Immature natural killer cell (primary cell): Measurements from ENCODE around the gene CPTP. TPM values are rescaled to one million over a fixed set of nuclear protein-coding genes. Genes with fewer than 3 reads are reported as not detected.

ENCODE experiments used
- DNase-seq, 3 donors: peaks; one replicate each; pipeline ENCODE4 v3.0.0; 2022; ENCODE audit warnings: mixed read lengths in 1 of 3
- H3K27ac Mint-ChIP-seq, 6 donors: one replicate each; pipeline ENCODE4 v1.8.0; 2020; ENCODE audit warnings: mixed read lengths in 6 of 6, mild to moderate bottlenecking in 5 of 6, inconsistent platforms in 4 of 6, moderate library complexity in 3 of 6
- H3K27me3 Mint-ChIP-seq, 3 donors: one replicate each; pipeline ENCODE4 v1.8.0; 2020 to 2021; ENCODE audit warnings: low read depth in 3 of 3, mild to moderate bottlenecking in 3 of 3, mixed read lengths in 3 of 3, moderate library complexity in 3 of 3, inconsistent platforms in 1 of 3
- H3K36me3 Mint-ChIP-seq, 3 donors: one replicate each; pipeline ENCODE4 v1.8.0; 2020; ENCODE audit warnings: mixed read lengths in 3 of 3, inconsistent platforms in 2 of 3, mild to moderate bottlenecking in 2 of 3
- H3K4me1 Mint-ChIP-seq, 2 donors: one replicate each; pipeline ENCODE4 v1.8.0; 2020; ENCODE audit warnings: inconsistent platforms in 2 of 2, mild to moderate bottlenecking in 2 of 2, mixed read lengths in 2 of 2, moderate library complexity in 1 of 2
- H3K4me3 Mint-ChIP-seq, 5 donors: one replicate each; pipeline ENCODE4 v1.8.0; 2020; ENCODE audit warnings: mild to moderate bottlenecking in 5 of 5, mixed read lengths in 5 of 5, inconsistent platforms in 3 of 5, moderate library complexity in 3 of 5
- H3K9me3 Mint-ChIP-seq, 6 donors: one replicate each; pipeline ENCODE4 v1.8.0; 2020; ENCODE audit warnings: mild to moderate bottlenecking in 6 of 6, mixed read lengths in 6 of 6, inconsistent platforms in 4 of 6, moderate library complexity in 3 of 6
- polyA plus RNA-seq, 3 donors: library from polyadenylated mRNA; unstranded; fragments of 300-500 nt; fragmentation: Illumina TruSeq; gene quantifications; one replicate each; pipeline ENCODE4 v1.2.3, GENCODE V29; 2021

The CPTP gene
- polyA plus RNA-seq, 3 donors from 2014 or later, result 9.2 to 23.7 (median 10.5) TPM

DNA sequence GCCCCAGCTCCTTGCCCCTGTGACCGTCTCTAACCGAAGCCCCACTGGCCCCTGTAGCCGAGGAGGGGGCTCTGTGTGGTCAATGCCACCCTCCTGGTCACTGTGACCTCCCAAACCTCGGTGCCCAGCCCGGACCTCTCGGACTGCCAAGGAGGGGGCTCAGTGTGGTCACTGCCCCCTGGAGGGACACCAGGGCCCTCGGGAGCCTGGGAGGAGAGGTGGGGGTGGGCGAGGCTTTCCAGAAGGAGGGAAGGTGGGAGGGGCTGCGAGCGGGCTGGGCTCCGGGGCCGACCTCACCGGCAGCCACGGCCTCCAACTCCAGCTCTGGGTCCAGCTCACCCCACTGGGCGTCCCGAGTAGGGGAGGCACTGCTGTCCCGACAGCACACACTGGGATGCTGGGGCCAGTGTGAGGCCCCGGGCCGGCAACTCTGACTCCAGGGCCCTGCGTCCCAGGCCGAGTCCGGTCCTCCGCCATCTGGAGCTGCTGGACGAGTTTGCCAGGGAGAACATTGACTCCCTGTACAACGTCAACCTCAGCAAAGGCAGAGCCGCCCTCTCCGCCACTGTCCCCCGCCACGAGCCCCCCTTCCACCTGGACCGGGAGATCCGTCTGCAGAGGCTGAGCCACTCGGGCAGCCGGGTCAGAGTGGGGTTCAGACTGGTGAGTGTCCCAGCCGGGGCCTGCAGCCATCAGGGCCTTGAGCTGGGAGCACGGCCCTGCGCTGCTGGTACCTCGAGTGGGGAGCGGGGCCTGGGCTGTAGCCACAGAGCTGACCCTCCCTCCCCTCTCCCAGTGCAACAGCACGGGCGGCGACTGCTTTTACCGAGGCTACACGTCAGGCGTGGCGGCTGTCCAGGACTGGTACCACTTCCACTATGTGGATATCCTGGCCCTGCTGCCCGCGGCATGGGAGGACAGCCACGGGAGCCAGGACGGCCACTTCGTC, 38.0 kb upstream of the CPTP start:
- Mint-ChIP-seq H3K9me3 (no peaks in the 10 kb centered on the region), H3K27me3 (peaks cover 0 to 2% (median 0%) of the 10 kb centered on the region in 3 donors), H3K27ac (no peak overlapping the region), H3K36me3 (no peaks in the 10 kb centered on the region), H3K4me1 (no peaks in the 10 kb centered on the region), H3K4me3 (no peak overlapping the region)
- no peak for DNase-seq

DNA sequence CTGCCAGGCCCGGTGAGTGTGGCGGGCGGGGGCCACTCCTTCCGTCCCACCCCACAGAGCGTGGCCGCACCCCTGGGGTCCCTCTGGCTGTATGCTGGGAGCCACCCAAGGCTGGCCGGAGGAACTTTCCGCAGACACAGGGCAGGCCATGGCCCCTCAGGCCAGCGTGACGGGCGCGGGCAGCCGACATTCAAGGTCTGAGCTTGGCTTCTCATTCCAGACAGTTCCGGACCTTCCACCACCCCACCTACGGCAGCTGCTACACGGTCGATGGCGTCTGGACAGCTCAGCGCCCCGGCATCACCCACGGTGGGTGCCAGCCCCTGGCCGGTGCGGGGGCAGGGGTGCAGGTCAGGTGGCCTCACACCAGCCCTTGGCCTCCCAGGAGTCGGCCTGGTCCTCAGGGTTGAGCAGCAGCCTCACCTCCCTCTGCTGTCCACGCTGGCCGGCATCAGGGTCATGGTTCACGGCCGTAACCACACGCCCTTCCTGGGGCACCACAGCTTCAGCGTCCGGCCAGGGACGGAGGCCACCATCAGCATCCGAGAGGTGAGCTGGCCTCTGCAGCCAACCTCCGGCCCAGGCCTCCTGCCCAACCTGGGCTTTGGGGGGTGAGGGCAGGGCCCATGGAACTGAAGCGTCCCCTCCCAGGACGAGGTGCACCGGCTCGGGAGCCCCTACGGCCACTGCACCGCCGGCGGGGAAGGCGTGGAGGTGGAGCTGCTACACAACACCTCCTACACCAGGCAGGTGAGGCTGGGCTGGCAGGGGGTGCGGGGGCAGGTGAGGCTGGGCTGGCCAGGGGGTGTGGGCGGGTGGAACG, 37.1 kb upstream of the CPTP start:
- Mint-ChIP-seq H3K4me3 (no peak overlapping the region), H3K27me3 (peaks cover 0 to 2% (median 0%) of the 10 kb centered on the region in 3 donors), H3K27ac (no peak overlapping the region), H3K36me3 (no peaks in the 10 kb centered on the region), H3K4me1 (no peaks in the 10 kb centered on the region), H3K9me3 (no peaks in the 10 kb centered on the region)
- DNase-seq, result no peak

DNA sequence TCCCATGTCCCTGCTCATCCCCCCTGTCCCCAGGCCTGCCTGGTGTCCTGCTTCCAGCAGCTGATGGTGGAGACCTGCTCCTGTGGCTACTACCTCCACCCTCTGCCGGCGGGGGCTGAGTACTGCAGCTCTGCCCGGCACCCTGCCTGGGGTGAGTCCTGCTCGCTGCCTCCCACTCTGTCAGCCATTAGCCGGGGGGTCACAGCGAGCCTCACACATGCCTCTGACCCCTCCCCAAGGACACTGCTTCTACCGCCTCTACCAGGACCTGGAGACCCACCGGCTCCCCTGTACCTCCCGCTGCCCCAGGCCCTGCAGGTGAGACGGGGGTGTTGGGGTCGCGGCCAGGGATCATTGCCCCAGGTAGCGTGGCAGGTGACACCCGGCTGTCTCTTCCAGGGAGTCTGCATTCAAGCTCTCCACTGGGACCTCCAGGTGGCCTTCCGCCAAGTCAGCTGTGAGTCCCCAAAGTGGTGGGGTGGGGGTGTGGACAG, 34.3 kb upstream of the CPTP start:
- Mint-ChIP-seq H3K36me3 (no peaks in the 10 kb centered on the region), H3K4me1 (no peaks in the 10 kb centered on the region), H3K4me3 (no peak overlapping the region), H3K27ac (no peak overlapping the region), H3K9me3 (no peaks in the 10 kb centered on the region), H3K27me3 (peaks cover 0 to 2% (median 0%) of the 10 kb centered on the region in 3 donors)
- peak in 2 of 3 donors; percentile 48 to 54 for DNase-seq

DNA sequence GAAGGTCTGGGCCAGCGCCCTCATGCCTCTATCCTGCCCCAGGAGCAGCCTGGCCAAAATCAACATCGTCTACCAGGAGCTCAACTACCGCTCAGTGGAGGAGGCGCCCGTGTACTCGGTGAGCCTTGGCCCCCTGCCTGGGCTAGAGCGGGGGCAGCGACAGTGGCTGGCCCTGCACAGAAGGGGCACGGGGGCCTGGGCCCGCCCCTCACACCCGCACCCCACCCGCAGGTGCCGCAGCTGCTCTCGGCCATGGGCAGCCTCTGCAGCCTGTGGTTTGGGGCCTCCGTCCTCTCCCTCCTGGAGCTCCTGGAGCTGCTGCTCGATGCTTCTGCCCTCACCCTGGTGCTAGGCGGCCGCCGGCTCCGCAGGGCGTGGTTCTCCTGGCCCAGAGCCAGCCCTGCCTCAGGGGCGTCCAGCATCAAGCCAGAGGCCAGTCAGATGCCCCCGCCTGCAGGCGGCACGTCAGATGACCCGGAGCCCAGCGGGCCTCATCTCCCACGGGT, 33.5 kb upstream of the CPTP start:
- Mint-ChIP-seq H3K4me3 (no peak overlapping the region), H3K9me3 (no peaks in the 10 kb centered on the region), H3K36me3 (no peaks in the 10 kb centered on the region), H3K27me3 (no peaks in the 10 kb centered on the region), H3K4me1 (no peaks in the 10 kb centered on the region), H3K27ac (no peak overlapping the region)
- DNase-seq, result no peak

DNA sequence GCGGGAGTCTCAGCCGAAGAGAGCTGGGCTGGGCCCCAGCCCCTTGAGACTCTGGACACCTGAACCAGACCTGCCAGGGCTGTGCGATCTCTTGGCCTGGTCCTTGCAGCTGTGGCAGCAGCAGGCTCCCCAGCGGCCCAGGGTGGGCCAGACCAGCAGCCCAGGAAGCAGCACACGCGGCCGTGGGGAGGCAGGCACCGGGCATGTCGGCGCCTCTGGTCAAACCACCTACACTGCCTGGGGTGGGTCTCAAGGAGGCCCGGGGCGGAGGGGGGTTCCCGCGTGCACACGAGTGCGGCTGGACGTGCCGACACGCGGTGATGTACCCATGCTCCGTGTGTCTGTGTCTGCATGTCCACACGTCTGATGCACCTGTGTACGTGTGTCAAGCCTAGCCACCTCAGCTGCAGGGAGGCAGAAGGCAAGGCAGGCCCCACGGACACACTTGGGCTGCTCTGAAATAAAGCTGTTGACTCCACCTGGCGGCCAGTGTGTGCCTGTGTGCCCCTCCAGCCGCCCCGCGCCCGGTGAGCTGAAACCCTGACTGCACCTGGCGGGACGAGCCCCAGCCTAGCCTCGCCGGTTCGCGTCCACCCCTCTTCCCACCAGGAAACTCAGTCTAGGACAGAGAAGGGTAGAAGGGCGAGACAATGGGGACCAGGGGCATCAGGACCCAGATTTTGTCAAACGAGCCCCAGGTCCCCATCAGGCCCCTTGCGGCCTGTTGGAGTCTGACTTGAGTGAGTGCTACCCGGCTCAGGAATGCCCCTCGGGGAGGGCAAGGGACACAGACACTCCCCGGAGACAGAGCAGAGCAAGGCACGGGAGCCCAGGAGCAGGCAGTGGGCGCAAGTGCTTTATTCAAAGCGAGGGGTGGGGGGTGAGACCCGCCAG, 32.8 kb upstream of the CPTP start:
- Mint-ChIP-seq H3K9me3 (no peaks in the 10 kb centered on the region), H3K27ac (no peak overlapping the region), H3K4me3 (no peak overlapping the region), H3K36me3 (no peaks in the 10 kb centered on the region), H3K4me1 (no peaks in the 10 kb centered on the region), H3K27me3 (no peaks in the 10 kb centered on the region)
- peak; percentile 38 to 53 (median 48) for DNase-seq

DNA sequence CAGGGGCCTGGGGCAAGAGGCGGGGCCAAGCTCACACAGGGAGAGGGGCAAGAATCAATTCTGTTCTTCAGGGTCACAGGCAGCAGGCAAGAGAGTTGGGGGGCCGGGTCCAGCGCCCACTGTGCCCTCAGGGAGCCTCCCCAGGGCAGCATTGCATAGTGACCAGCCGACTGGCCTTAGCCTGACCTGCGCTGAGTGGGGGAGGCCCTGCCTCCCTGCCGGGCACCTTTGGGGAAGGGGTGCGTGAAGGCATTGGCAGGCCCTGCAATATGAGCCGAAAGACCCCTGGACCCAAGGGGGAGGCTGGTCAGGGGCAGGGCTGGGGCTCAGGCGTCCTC, 32.2 kb upstream of the CPTP start:
- Mint-ChIP-seq H3K27me3 (no peaks in the 10 kb centered on the region), H3K4me3 (no peak overlapping the region), H3K4me1 (no peaks in the 10 kb centered on the region), H3K27ac (no peak overlapping the region), H3K9me3 (no peaks in the 10 kb centered on the region), H3K36me3 (no peaks in the 10 kb centered on the region)
- no peak for DNase-seq

DNA sequence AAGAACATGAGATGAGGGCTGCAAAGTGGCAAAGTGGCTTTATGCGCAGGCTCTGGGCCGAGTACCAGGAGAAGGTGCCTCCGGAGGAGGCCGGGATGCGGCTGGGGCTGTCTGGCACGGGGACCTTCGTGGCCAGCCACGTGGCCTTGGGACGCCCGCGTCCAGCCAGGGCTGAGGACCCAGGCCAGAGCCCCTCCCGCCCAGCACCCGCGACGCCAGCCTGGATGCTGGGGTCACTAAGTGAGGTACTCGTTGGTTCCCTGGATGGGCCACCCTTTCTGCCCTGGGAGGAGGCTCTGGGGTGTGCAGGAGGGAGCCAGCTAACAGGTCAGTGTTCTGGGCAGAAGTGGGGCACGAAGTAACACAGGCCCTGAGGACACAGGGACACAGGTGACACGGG, 31.8 kb upstream of the CPTP start:
- Mint-ChIP-seq H3K4me3 (no peak overlapping the region), H3K27ac (no peak overlapping the region), H3K4me1 (no peaks in the 10 kb centered on the region), H3K27me3 (no peaks in the 10 kb centered on the region), H3K9me3 (no peaks in the 10 kb centered on the region), H3K36me3 (no peaks in the 10 kb centered on the region)
- no peak for DNase-seq

DNA sequence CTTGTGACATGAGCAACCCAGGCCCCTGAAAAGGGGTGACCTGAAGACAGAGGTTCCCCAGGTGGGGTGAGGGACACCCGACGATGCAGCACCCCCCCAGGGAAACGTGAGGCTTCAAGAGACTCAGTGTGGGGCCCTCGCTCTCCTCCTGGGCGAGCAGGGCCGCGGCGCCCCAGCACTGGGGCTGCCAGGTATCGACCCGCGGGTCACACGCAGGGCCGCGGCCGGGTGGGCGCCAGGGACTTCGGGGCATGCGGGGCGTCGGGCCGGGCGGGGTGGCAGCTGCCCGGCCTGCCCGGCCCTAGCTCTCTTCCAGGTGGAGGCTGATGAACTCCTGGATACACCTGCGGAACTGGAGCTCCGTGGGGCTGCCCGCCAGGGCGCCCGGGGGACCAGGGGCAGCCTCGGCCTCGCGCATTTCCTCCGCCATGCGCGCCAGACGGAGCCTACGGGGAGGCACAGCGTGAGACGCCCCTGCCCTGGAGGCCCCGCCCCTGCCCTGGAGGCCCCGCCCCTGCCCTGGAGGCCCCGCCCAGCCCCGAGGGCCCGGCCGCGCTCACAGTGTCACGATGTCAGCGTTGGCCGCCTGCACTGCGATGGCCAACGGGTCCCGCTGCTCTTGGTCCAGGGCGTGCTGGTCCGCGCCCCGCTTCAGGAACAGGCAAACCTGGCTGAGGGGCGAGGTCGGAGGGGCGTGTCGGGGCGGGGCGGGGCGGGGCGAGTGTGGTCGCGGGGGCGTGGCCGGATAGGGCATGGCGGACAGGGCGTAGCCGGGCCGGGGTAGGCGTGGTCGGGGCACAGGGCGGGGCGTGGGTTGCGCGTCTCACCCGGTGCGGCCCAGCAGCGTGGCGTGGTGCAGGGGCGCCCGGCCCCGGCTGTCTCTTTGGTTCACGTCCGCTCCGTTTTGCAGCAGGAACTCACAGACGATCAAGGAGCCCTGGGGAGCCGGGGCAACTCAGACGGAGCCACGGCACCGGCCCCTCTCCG, 31.0 kb upstream of the CPTP start:
- H3K36me3 Mint-ChIP-seq, result no peaks in the 10 kb centered on the region
- no peak overlapping the region for H3K4me3 Mint-ChIP-seq
- no peaks in the 10 kb centered on the region for H3K4me1 Mint-ChIP-seq
- no peak overlapping the region for H3K27ac Mint-ChIP-seq
- H3K27me3 Mint-ChIP-seq, result no peaks in the 10 kb centered on the region
- no peaks in the 10 kb centered on the region for H3K9me3 Mint-ChIP-seq
- DNase-seq, result no peak

DNA sequence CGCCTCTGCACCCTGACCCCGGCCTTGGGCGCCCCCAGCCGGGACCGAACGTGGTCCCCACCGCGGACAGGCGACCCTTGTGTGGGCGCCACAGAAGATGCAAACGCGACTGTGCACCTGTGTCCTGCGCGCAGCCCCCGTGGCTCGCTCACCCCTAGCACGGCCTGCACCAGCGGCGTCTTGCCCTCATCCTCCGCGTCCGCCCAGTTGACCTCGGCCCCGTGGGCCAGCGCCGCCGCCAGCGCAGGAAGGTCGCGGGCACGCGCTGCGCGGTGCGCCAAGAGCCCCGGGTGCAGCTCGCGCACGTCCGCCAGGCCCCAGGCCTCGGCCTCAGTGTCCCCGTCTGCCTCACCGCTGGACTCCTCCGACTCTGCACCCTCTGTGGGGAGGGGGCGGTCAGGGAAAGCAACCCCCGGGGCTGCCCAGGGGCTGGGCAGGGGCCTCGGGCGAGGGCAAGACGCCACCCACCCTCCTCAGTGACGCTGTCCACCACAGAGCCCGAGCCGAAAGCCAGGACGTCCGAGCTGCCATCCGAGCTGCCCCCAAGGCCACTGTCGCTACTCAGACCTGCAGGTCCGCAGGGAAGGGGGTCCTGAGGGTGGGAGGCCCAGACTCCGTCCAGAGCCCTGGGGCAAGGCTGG, 30.2 kb upstream of the CPTP start:
- DNase-seq, result no peak
- H3K9me3 Mint-ChIP-seq, result no peaks in the 10 kb centered on the region
- no peak overlapping the region for H3K4me3 Mint-ChIP-seq
- H3K36me3 Mint-ChIP-seq, result no peaks in the 10 kb centered on the region
- no peaks in the 10 kb centered on the region for H3K27me3 Mint-ChIP-seq
- no peaks in the 10 kb centered on the region for H3K4me1 Mint-ChIP-seq
- no peak overlapping the region for H3K27ac Mint-ChIP-seq

DNA sequence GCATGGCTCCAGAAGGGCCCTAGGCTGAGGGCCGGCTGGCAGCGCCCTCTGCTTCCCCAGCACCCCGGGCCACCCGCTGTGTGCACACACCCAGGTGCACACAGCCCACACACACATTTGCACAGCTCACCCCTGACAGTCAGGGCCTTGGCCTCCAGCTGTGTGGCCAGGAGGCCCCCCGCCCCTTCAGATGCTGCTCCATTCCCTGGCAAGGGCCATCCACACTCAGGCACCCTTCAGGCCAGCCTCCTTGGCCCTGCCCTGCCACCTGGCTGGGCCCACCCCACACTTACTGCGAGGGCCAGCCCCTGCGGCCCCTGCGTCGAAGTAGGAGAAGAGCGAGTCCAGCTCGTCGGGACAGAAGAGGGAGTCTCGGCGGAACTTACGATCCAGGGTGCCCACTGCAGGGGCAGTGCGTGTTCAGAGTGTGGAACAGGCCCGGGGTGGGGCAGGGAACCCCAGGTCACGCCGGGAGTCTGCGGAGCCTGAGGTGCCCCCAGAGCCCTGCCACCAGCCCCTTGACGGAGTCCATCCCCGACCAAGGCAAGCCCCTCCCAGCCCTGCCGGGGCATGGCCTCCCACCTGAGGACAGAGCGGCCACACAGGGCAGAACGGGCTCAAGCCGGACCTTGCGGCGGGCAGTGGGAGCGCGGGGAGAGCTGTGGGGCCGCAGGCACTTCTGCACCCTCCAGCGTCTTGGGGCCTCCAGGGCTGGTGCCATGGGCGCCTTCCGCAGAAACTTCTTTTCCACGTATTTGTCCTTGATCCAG, 29.3 kb upstream of the CPTP start:
- Mint-ChIP-seq H3K27me3 (no peaks in the 10 kb centered on the region), H3K27ac (no peak overlapping the region), H3K9me3 (no peaks in the 10 kb centered on the region), H3K4me3 (no peak overlapping the region), H3K36me3 (no peaks in the 10 kb centered on the region), H3K4me1 (no peaks in the 10 kb centered on the region)
- no peak for DNase-seq

DNA sequence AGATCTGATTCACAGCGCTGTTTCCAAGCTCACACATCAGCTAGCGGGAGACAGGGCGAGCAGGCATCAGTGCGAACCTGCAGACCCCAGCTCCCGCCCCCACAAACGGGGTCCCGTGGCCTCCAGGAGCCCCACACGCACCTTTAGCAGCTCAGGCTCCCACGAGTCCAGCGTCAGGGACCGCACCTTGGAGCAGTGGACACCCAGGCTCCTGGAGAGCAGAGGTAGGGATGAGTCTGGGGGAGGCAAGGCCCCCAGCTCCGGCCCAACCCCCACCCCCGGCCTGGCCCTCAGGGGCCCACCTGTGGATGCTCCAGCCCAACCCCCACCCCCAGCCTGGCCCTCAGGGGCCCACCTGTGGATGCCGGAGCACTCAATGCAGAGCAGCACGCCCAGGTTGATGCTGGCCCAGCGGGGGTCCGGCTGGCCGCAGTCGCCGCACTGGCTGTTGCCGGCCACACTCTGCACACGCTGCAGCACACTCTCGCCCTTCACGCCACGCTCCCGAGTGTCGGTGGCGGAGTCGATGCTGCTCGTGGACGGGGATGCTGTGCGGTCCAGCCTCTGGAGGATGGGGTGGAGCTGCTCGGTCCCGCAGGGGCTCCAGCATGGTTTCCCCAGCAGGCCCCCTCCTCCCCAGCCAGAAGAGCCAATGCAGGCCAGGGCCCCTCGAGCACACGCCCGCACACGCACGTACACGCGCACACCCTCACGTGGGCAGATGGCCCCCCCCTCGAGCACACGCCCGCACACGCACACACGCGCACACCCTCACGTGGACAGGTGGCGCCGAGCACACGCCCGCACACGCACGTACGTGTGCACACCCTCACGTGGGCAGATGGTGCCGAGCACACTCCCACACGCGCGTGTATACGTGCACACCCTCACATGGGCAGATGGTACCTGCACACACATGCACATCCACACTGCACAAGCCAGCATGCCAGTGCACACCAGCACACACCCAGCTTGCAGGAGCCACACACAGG, 28.2 kb upstream of the CPTP start:
- Mint-ChIP-seq H3K4me1 (no peaks in the 10 kb centered on the region), H3K4me3 (no peak overlapping the region), H3K9me3 (no peaks in the 10 kb centered on the region), H3K27me3 (peaks cover 0 to 2% (median 0%) of the 10 kb centered on the region in 3 donors), H3K27ac (no peak overlapping the region), H3K36me3 (no peaks in the 10 kb centered on the region)
- DNase-seq, result no peak
